Hepatocyte (in vitro differentiated cells): Measurements from ENCODE around the gene SPOCK2. TPM values are rescaled to one million over a fixed set of nuclear protein-coding genes. Genes with fewer than 3 reads are reported as not detected.

ENCODE experiments used
- DNase-seq: peaks from one replicate; pipeline ENCODE4 v3.0.0-alpha.2; 2016; ENCODE audit warnings: low spot score
- H2AFZ ChIP-seq: fragments of 200-600 bp; sonication (generic); 2 replicates; pipeline ENCODE4 v1.6.0; 2016; ENCODE audit warnings: antibody characterized with exemption, mild to moderate bottlenecking
- H3K27ac ChIP-seq: fragments of 200-600 bp; sonication (generic); 2 replicates; pipeline ENCODE4 v1.5.1; 2016; ENCODE audit warnings: mild to moderate bottlenecking
- H3K27me3 ChIP-seq: fragments of 200-600 bp; sonication (generic); 2 replicates; pipeline ENCODE4 v1.6.1; 2016
- H3K36me3 ChIP-seq: fragments of 200-600 bp; sonication (generic); replicated peaks from 2 replicates; pipeline ENCODE4 v1.5.1; 2016; ENCODE audit warnings: low read depth; ENCODE audit not compliant: insufficient read depth
- H3K4me1 ChIP-seq: fragments of 200-600 bp; sonication (generic); 2 replicates; pipeline ENCODE4 v1.5.1; 2016; ENCODE audit warnings: mild to moderate bottlenecking, moderate library complexity; ENCODE audit not compliant: insufficient read depth
- H3K4me2 ChIP-seq: fragments of 200-600 bp; sonication (generic); 2 replicates; pipeline ENCODE4 v1.6.0; 2016
- H3K4me3 ChIP-seq: fragments of 200-600 bp; sonication (generic); 2 replicates; pipeline ENCODE4 v1.5.1; 2016; ENCODE audit warnings: mild to moderate bottlenecking
- H3K79me2 ChIP-seq: fragments of 200-600 bp; sonication (generic); 2 replicates; pipeline ENCODE4 v1.6.0; 2017; ENCODE audit warnings: mild to moderate bottlenecking
- H3K9me2 ChIP-seq: fragments of 200-600 bp; sonication (generic); replicated peaks from 2 replicates; pipeline ENCODE4 v1.6.0; 2017; ENCODE audit warnings: mild to moderate bottlenecking; ENCODE audit not compliant: insufficient read depth
- H3K9me3 ChIP-seq: fragments of 200-600 bp; sonication (generic); 2 replicates; pipeline ENCODE4 v1.5.1; 2016; ENCODE audit warnings: low read depth, mild to moderate bottlenecking
- H4K20me1 ChIP-seq: fragments of 200-600 bp; sonication (generic); 2 replicates; pipeline ENCODE4 v1.6.0; 2016; ENCODE audit warnings: mild to moderate bottlenecking; ENCODE audit not compliant: insufficient read depth, poor library complexity, severe bottlenecking
- EZH2 ChIP-seq: fragments of 200-600 bp; sonication (generic); IDR thresholded peaks from 2 replicates; pipeline ENCODE4 v1.6.1; 2016; ENCODE audit warnings: antibody characterized with exemption, mild to moderate bottlenecking, borderline replicate concordance
- EZH2phosphoT487 ChIP-seq: fragments of 200-600 bp; sonication (generic); IDR thresholded peaks from one replicate; pipeline ENCODE4 v1.6.1; 2018; ENCODE audit warnings: antibody characterized with exemption, mild to moderate bottlenecking, low read depth, moderate library complexity; ENCODE audit not compliant: unreplicated experiment, severe bottlenecking
- WGBS: methylation state at CpG from one replicate; pipeline ENCODE4 v1.1.6; 2016; ENCODE audit warnings: low lambda C conversion rate; ENCODE audit errors: missing lambda C conversion rate; 5-methylcytosine and 5-hydroxymethylcytosine counted together
- polyA plus RNA-seq: library from polyadenylated mRNA; unstranded; fragments of >200 nt; fragmentation: Nextera tagmentation; extraction: Ambion mirVana; gene quantifications from 2 replicates; pipeline ENCODE4 v1.2.1, GENCODE V29; 2016
- total RNA-seq: library from RNA; depleted of rRNA; stranded (reverse); fragments of >200 nt; gene quantifications from 2 replicates; pipeline ENCODE4 v1.2.3, GENCODE V29; 2014
- TF ChIP-seq, protein P1 (sequence below): fragments of 200-600 bp; sonication (generic); IDR thresholded peaks from 2 replicates; pipeline ENCODE4 v1.5.1; 2016; ENCODE audit warnings: antibody characterized with exemption, mild to moderate bottlenecking; ENCODE audit not compliant: poor library complexity

Gene SPOCK2
- total and polyA plus RNA-seq, 2 experiments from 2014 or later, result 3.0 to 3.1 TPM

DNA sequence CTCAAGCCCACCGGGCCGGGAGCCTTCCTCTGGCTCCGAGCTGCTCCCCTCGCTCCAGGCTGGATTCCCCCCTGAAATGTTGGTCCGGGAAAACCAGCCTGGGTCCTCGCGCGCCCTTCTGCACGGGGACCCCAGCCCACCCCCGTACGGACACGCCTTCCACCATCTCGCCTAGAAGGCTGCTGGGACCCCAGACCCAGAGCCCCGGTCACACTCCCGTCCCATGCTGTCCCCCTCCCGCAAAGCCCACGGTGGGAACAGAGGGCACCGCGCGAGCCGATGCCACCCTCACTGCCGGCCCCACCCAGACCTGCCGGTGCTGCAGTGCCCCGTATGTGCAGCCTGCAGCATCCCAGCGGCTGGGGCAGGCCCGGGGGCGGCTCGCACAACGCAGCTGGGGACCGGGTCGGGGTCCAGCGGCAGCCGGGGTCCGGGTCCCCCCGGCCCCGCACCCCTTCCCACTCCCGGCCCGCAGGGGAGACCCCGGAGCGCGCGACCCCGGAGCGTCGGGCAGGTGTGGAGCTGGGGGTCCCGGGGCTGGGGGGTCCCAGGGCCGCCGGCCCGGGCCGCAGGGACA, 871 bp downstream of the SPOCK2 start:
- Histone ChIP-seq H3K4me1 (peaks cover 22% of the 10 kb centered on the region), H2AFZ (peak overlapping the region; percentile 83), H4K20me1 (no peaks in the 10 kb centered on the region), H3K36me3 (no peaks in the 10 kb centered on the region), H3K27ac (no peak overlapping the region), H3K4me2 (peak overlapping the region; percentile 98), H3K79me2 (no peaks in the 10 kb centered on the region), H3K27me3 (peaks cover 46% of the 10 kb centered on the region), H3K9me2 (no peaks in the 10 kb centered on the region), H3K9me3 (no peaks in the 10 kb centered on the region), H3K4me3 (peak overlapping the region; percentile 45)
- peak; percentile 98 for TF ChIP-seq EZH2
- TF ChIP-seq, protein P1, sequence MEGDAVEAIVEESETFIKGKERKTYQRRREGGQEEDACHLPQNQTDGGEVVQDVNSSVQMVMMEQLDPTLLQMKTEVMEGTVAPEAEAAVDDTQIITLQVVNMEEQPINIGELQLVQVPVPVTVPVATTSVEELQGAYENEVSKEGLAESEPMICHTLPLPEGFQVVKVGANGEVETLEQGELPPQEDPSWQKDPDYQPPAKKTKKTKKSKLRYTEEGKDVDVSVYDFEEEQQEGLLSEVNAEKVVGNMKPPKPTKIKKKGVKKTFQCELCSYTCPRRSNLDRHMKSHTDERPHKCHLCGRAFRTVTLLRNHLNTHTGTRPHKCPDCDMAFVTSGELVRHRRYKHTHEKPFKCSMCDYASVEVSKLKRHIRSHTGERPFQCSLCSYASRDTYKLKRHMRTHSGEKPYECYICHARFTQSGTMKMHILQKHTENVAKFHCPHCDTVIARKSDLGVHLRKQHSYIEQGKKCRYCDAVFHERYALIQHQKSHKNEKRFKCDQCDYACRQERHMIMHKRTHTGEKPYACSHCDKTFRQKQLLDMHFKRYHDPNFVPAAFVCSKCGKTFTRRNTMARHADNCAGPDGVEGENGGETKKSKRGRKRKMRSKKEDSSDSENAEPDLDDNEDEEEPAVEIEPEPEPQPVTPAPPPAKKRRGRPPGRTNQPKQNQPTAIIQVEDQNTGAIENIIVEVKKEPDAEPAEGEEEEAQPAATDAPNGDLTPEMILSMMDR, result no peak
- 0% methylated on average over 13 of the region's 50 CpGs for WGBS
- DNase-seq, result peak; percentile 33

DNA sequence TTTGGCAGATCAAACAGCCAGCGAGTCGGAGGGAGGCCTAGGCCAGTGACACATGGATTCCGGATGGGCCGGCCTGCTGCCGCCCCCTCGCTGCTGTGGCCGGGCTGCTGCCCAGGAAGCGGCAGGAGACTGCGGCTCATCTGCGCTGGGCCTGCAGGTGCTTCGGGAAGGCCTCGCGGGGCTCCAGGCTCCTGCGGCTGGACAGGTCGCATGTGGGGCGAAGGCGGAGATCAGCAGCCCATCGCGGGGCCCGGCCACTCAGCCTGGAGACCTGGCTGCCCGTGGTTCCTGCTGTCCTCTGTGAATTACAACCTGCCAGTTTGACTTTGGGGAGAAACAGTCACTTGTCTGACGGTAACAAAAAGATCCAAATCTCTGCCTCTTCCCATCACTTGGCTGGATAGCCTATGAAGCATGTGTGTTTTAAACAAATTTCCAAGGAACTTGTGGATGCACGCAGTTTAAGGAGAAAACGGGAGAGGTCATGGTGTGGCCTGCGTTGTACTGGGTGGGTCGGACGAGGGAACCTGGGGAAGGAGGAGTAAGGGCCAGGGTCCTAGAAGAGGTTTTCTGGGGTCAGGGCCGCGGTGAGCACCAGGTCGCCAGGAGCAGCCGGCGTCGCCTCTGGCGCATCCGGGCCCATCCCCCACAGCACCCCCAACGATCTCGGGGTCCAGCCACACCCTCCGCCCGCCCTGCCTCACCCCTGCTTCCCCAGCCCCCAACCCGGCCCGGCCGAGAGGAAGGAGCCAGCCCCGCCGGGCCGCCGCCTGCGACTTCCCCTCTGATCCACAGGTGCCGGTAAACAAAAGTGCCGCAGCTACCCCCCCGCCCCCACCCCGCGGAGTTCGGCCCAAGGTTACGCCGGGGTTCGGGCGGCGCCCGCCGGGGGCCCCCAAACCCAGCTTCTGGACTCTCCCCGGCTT, 1.6 kb downstream of the SPOCK2 start:
- H3K79me2 ChIP-seq, result no peaks in the 10 kb centered on the region
- H3K4me3 ChIP-seq, result peak overlapping the region; percentile 23
- H2AFZ ChIP-seq, result peak overlapping the region; percentile 35
- TF ChIP-seq EZH2 (no peak), EZH2phosphoT487 (no peak)
- TF ChIP-seq, protein P1, result no peak
- H3K27me3 ChIP-seq, result peaks cover 46% of the 10 kb centered on the region
- no peak for DNase-seq
- H3K4me1 ChIP-seq, result peaks cover 22% of the 10 kb centered on the region
- no peak overlapping the region for H3K27ac ChIP-seq
- no peaks in the 10 kb centered on the region for H3K36me3 ChIP-seq
- WGBS, result 43% methylated on average over 35 of the region's 61 CpGs
- no peaks in the 10 kb centered on the region for H4K20me1 ChIP-seq
- H3K4me2 ChIP-seq, result peak overlapping the region; percentile 98
- no peaks in the 10 kb centered on the region for H3K9me3 ChIP-seq
- H3K9me2 ChIP-seq, result no peaks in the 10 kb centered on the region

DNA sequence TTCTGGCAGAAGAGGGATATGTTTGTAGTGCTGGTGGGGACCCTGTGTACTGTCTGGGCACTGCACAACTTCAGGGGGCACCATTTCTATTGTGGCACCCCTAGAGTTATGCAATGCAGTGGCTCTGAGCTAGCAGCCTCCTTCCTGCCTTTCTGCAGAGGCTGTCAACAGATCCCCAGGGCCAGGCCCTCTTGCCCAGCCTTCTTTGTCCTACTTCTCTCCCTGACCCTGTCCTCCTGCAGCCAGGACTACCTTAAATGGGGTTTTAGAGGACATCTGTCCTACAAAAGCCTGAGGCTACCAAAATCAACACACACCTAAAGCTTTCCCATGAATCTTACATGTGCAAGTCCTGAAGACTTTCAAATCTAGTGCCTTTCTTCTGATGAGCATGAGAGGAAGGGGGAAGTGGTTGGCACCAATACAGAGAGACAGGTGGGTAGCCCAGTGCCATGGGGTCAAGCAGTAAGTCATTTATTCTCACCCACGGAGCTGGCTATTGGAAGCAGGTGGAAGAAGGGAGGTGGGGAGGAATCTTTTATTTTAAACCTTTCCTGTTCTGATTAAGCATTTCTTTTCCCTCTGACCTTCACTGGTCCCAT, 2.4 kb downstream of the SPOCK2 start:
- TF ChIP-seq EZH2, result no peak
- TF ChIP-seq, protein P1, result no peak
- TF ChIP-seq EZH2phosphoT487, result no peak
- WGBS, result 86% methylated on average over 1 of the region's 1 CpG
- no peaks in the 10 kb centered on the region for H3K9me2 ChIP-seq
- peaks cover 46% of the 10 kb centered on the region for H3K27me3 ChIP-seq
- no peaks in the 10 kb centered on the region for H3K79me2 ChIP-seq
- H2AFZ ChIP-seq, result no peak overlapping the region
- H3K36me3 ChIP-seq, result no peaks in the 10 kb centered on the region
- no peak overlapping the region for H3K27ac ChIP-seq
- no peak overlapping the region for H3K4me2 ChIP-seq
- no peak overlapping the region for H3K4me3 ChIP-seq
- no peaks in the 10 kb centered on the region for H4K20me1 ChIP-seq
- H3K9me3 ChIP-seq, result no peaks in the 10 kb centered on the region
- no peak for DNase-seq
- H3K4me1 ChIP-seq, result peaks cover 22% of the 10 kb centered on the region
